ENCODE measurements around the gene STAB1.

DNA sequence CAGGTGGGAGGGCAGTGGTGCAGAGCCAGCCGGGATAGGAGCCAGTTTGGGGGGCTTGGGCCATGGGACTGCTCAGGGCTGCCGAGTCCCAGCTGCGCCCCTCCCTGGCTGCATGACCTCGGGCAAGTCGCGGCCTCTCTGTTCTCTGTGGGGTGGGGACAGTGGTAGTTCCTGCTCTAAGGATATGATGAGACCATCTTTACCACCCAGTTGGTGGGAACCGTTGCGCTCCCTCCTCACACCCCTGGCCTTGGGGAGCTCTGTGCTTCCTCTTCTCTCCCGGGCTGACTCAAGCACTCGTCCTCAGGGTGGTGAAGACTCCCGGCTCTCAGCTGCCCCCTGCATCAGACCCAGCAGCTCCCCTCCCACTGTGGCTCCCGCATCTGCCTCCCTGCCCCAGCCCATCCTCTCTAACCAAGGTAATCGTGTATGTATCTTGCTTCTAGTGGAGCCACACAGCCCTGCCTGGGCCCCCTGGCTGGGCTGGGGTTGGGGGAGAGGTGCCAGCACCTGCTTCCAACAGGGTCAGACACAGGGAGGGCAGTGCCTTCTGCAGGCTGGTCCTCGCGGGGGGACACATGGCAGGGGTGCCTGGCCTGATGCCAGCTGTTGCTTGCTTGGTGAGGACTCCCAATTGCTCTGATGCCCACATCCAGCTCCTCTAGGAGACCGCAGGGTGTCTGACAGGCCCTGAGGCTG is 15.1 kb upstream of the STAB1 start:
- TF ChIP-seq POLR2A (IDR thresholded peaks at IDR 0.05) (no peak), CTCF (IDR thresholded peaks at IDR 0.05) (no peak), POLR2AphosphoS5 (IDR thresholded peaks at IDR 0.05) (no peak), EP300 (IDR thresholded peaks at IDR 0.05) (no peak)
